NT2/D1 (cell line): Measurements from ENCODE around the gene EML4.

Experiments used
- DNase-seq: peaks from one replicate; pipeline ENCODE4 v3.0.0-alpha.2; 2011; ENCODE audit warnings: low read depth, low spot score
- H3K27me3 ChIP-seq: 2 replicates; pipeline ENCODE4 v1.6.0; 2011; ENCODE audit warnings: mild to moderate bottlenecking; ENCODE audit not compliant: insufficient read length, insufficient read depth
- H3K36me3 ChIP-seq: 2 replicates; pipeline ENCODE4 v1.6.1; 2011; ENCODE audit warnings: mild to moderate bottlenecking, low read length, mixed read lengths; ENCODE audit not compliant: insufficient read depth, insufficient read length
- H3K4me1 ChIP-seq: 2 replicates; pipeline ENCODE4 v1.5.1; 2011; ENCODE audit not compliant: insufficient read depth, insufficient read length
- H3K4me3 ChIP-seq: 2 replicates; pipeline ENCODE4 v1.5.1; 2011; ENCODE audit warnings: low read depth; ENCODE audit not compliant: insufficient read length
- H3K9ac ChIP-seq: 2 replicates; pipeline ENCODE4 v1.6.0; 2011; ENCODE audit warnings: low read depth; ENCODE audit not compliant: insufficient read length
- H3K9me3 ChIP-seq: 2 replicates; pipeline ENCODE4 v1.5.1; 2011; ENCODE audit warnings: mild to moderate bottlenecking, low read length; ENCODE audit not compliant: insufficient read depth
- SUZ12 ChIP-seq: IDR thresholded peaks from 2 replicates; pipeline ENCODE4 v1.6.1; 2011; ENCODE audit not compliant: insufficient read length, insufficient read depth; ENCODE audit errors: extremely low read depth
- YY1 ChIP-seq: IDR thresholded peaks from 2 replicates; pipeline ENCODE4 v1.6.1; 2011; ENCODE audit not compliant: insufficient read length, insufficient read depth
- ZNF274 ChIP-seq: IDR thresholded peaks from 2 replicates; pipeline ENCODE4 v1.6.1; 2011; ENCODE audit warnings: mild to moderate bottlenecking, low read depth, low read length

Gene EML4

DNA sequence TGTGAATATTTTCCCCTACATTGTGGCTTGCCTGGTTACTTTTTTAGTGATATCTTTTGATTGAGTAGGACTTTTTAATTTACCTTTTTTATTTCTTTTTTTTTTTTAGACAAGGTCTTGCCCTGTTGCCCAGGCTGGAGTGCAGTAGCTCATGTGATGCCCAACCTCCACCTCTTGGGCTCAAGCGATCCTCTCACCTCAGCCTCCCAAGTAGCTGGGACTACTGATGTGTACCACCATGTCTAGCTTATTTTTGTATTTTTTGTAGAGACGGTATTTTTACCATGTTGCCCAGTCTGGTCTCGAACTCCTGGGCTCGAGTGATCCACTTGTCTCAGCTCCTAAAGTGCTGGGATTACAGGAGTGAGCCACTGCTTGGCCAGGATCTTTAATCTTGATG, 25.3 kb downstream of the EML4 start:
- H3K9me3 ChIP-seq: no peaks in the 10 kb centered on the region
- H3K9ac ChIP-seq: no peak overlapping the region
- no peaks in the 10 kb centered on the region for H3K27me3 ChIP-seq
- peaks cover 4% of the 10 kb centered on the region for H3K36me3 ChIP-seq
- TF ChIP-seq YY1 (no peak), ZNF274 (no peak), SUZ12 (no peak)
- no peak for DNase-seq
- H3K4me3 ChIP-seq: no peak overlapping the region
- no peaks in the 10 kb centered on the region for H3K4me1 ChIP-seq

DNA sequence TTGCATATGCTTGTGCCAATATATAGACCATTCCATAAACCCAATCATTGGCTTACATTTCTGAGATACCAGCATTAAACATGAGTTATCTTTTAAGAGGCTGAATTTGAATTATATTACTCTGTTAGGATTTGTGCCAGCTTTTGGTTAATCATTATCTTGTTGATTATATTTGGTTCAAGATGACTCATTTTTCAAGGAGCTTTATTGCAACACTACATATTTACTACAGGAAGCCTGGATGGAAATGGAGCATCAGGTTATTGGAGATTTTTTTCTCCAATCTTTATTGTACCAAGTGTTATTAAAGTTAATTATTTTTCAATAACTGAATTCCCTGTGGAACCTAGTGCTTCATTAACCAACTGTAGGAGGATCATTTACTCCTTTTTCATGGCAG, 26.4 kb downstream of the EML4 start:
- no peaks in the 10 kb centered on the region for H3K27me3 ChIP-seq
- H3K4me1 ChIP-seq: no peaks in the 10 kb centered on the region
- DNase-seq: no peak
- no peak for TF ChIP-seq YY1
- no peak overlapping the region for H3K9ac ChIP-seq
- H3K4me3 ChIP-seq: no peak overlapping the region
- H3K36me3 ChIP-seq: peaks cover 4% of the 10 kb centered on the region
- no peaks in the 10 kb centered on the region for H3K9me3 ChIP-seq

GRCh38 chr2:42196070-42196402, 26.9 kb downstream of the EML4 start:
- H3K9ac ChIP-seq: no peak overlapping the region
- no peaks in the 10 kb centered on the region for H3K27me3 ChIP-seq
- peaks cover 4% of the 10 kb centered on the region for H3K36me3 ChIP-seq
- no peak for DNase-seq
- H3K4me1 ChIP-seq: no peaks in the 10 kb centered on the region
- H3K4me3 ChIP-seq: no peak overlapping the region
- no peaks in the 10 kb centered on the region for H3K9me3 ChIP-seq
- TF ChIP-seq ZNF274 (no peak), SUZ12 (no peak), YY1 (no peak)

- peak; percentile 36 for DNase-seq
- no peaks in the 10 kb centered on the region for H3K27me3 ChIP-seq
- peaks cover 4% of the 10 kb centered on the region for H3K36me3 ChIP-seq
- H3K9me3 ChIP-seq: no peaks in the 10 kb centered on the region
- no peaks in the 10 kb centered on the region for H3K4me1 ChIP-seq
- no peak overlapping the region for H3K4me3 ChIP-seq
- TF ChIP-seq ZNF274: no peak
- TF ChIP-seq SUZ12: no peak
- TF ChIP-seq YY1: no peak
- H3K9ac ChIP-seq: no peak overlapping the region
These were observed 27.5 kb downstream of the EML4 start for GRCh38 chr2:42196403-42197267.

- Histone ChIP-seq H3K4me3 (no peak overlapping the region), H3K9ac (no peak overlapping the region), H3K4me1 (no peaks in the 10 kb centered on the region), H3K9me3 (no peaks in the 10 kb centered on the region), H3K36me3 (peaks cover 4% of the 10 kb centered on the region), H3K27me3 (no peaks in the 10 kb centered on the region)
- TF ChIP-seq YY1: no peak
- TF ChIP-seq SUZ12: no peak
- no peak for TF ChIP-seq ZNF274
- no peak for DNase-seq
These were observed 28.6 kb downstream of the EML4 start for GRCh38 chr2:42197792-42198191.

DNA sequence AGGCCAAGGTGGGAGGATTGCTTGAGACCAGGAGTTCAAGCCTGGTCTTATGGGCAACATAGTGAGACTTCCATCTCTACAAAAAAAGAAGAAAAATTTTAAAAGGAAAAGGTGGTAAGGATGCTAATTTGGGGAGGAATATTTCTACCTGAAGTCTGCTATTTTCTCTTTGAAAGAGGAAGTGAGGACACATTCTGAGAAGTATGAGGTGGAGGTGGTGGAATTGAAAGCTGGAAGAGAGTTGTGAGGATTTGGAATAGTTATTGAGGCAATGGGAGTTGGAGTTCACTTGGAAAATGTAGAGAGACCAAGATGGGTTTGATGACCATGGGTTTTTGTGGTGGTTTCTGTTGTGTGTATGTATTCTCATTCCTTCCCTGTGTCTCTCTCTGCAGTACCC, 29.3 kb downstream of the EML4 start:
- Histone ChIP-seq H3K9ac (no peak overlapping the region), H3K4me3 (no peak overlapping the region), H3K4me1 (no peaks in the 10 kb centered on the region), H3K36me3 (peaks cover 4% of the 10 kb centered on the region), H3K27me3 (no peaks in the 10 kb centered on the region), H3K9me3 (no peaks in the 10 kb centered on the region)
- TF ChIP-seq SUZ12 (no peak), ZNF274 (no peak), YY1 (no peak)
- no peak for DNase-seq

DNA sequence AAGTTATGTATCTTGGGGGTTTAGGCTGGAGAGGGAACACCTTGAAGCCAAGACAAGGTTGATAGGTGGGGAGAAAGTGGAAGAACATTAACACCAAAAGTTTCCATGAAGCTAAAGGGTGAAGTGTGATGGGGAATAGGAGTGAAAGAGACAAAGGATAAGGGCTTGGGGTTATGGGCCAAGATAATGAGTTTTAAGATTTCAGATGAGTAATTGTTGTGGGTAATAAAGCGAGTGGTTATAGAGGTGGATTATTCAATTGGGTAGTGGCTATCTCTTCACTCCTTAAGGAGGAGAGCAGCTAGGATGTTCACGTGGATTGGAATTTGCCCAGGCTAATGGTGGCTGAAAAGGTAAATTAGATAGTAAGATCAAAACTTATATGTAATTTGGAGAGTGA, 29.8 kb downstream of the EML4 start:
- no peak for TF ChIP-seq ZNF274
- no peak for TF ChIP-seq YY1
- TF ChIP-seq SUZ12: no peak
- no peaks in the 10 kb centered on the region for H3K9me3 ChIP-seq
- H3K27me3 ChIP-seq: no peaks in the 10 kb centered on the region
- no peak overlapping the region for H3K4me3 ChIP-seq
- H3K9ac ChIP-seq: no peak overlapping the region
- DNase-seq: no peak
- peaks cover 4% of the 10 kb centered on the region for H3K36me3 ChIP-seq
- H3K4me1 ChIP-seq: no peaks in the 10 kb centered on the region
